ENCODE results near the gene LGMN. TPM values are rescaled to one million over a fixed set of nuclear protein-coding genes. Genes with fewer than 3 reads are reported as not detected.

Gene LGMN
- total and polyA plus RNA-seq, 2 of the 13 experiments (the other 11 are each of a cell fraction or from before 2014, with no cell fraction given) = 28.9 to 76.4 TPM

- TF ChIP-seq RAD21 (CRISPR knock-in tag; IDR thresholded peaks at IDR 0.05) = peak; percentile 64
- TF ChIP-seq TBP (CRISPR knock-in tag; IDR thresholded peaks at IDR 0.05) = no peak
- no peak for TF ChIP-seq ZNF446 (CRISPR knock-in tag; IDR thresholded peaks at IDR 0.05)
- TF ChIP-seq, protein P1, sequence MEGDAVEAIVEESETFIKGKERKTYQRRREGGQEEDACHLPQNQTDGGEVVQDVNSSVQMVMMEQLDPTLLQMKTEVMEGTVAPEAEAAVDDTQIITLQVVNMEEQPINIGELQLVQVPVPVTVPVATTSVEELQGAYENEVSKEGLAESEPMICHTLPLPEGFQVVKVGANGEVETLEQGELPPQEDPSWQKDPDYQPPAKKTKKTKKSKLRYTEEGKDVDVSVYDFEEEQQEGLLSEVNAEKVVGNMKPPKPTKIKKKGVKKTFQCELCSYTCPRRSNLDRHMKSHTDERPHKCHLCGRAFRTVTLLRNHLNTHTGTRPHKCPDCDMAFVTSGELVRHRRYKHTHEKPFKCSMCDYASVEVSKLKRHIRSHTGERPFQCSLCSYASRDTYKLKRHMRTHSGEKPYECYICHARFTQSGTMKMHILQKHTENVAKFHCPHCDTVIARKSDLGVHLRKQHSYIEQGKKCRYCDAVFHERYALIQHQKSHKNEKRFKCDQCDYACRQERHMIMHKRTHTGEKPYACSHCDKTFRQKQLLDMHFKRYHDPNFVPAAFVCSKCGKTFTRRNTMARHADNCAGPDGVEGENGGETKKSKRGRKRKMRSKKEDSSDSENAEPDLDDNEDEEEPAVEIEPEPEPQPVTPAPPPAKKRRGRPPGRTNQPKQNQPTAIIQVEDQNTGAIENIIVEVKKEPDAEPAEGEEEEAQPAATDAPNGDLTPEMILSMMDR (CRISPR knock-in tag; IDR thresholded peaks at IDR 0.05) = peak; percentile 85
- TF ChIP-seq ZNF619 (CRISPR knock-in tag; IDR thresholded peaks at IDR 0.05) = no peak
- no peak for TF ChIP-seq ZNF562 (CRISPR knock-in tag; IDR thresholded peaks at IDR 0.05; ENCODE audit: borderline replicate concordance)
- 0 out of 2 replicates have a peak, but pooled peaks have one; percentile 13 for TF ChIP-seq ZNF687 (CRISPR knock-in tag; IDR thresholded peaks at IDR 0.05)
- TF ChIP-seq SMAD3 (CRISPR knock-in tag; IDR thresholded peaks at IDR 0.05) = no peak
- TF ChIP-seq POGZ (CRISPR knock-in tag; IDR thresholded peaks at IDR 0.05) = no peak
- no peak for TF ChIP-seq ZNF674 (CRISPR knock-in tag; IDR thresholded peaks at IDR 0.05; ENCODE audit: low read depth)
- no peak for TF ChIP-seq TP53 (CRISPR knock-in tag; conservative IDR thresholded peaks at IDR 0.05)
- no peak for TF ChIP-seq LCORL (IDR thresholded peaks at IDR 0.05)
- 0 out of 2 replicates have a peak, but pooled peaks have one; percentile 20 for TF ChIP-seq LCORL (CRISPR knock-in tag; IDR thresholded peaks at IDR 0.05)
Observed at GRCh38 chr14:92680781-92681650, 67.4 kb downstream of the LGMN start (continued).
